GM18511 (cell line): ENCODE data around the gene WFDC1.

Experiments
- ATAC-seq: cut with Tn5 transposase; IDR thresholded peaks from one replicate; pipeline ENCODE4 v1.9.1; 2021; ENCODE audit warnings: mild to moderate bottlenecking, moderate library complexity; ENCODE audit not compliant: unreplicated experiment

Gene WFDC1

GRCh38 chr16:84370723-84371552, 76.3 kb downstream of the WFDC1 start:
- no peak for ATAC-seq

GRCh38 chr16:84371553-84371865, 76.8 kb downstream of the WFDC1 start:
- no peak for ATAC-seq

GRCh38 chr16:84373907-84374489, 79.3 kb downstream of the WFDC1 start:
- no peak for ATAC-seq

DNA sequence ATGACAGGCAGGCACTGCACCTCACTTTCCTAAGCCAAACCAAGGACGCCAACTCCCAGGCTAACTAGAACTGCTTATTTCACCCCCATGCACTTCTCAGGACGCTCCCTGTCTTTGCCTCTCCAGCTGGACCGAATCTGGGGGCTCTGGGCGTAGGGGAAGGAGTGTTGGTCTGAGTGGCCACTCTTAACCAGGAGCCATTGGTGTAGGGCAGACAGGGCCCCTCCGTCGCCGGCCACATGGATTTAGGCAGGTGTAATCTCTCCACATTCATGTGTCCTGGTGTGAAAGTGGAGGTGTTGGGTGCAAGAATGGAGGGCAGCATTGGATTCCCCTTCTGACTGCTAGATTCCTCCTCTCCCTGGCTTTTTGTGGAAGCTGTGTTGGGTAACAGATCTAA, 83.4 kb downstream of the WFDC1 start:
- ATAC-seq = no peak

- ATAC-seq = no peak
Observed at GRCh38 chr16:84378567-84378966, 83.9 kb downstream of the WFDC1 start.

DNA sequence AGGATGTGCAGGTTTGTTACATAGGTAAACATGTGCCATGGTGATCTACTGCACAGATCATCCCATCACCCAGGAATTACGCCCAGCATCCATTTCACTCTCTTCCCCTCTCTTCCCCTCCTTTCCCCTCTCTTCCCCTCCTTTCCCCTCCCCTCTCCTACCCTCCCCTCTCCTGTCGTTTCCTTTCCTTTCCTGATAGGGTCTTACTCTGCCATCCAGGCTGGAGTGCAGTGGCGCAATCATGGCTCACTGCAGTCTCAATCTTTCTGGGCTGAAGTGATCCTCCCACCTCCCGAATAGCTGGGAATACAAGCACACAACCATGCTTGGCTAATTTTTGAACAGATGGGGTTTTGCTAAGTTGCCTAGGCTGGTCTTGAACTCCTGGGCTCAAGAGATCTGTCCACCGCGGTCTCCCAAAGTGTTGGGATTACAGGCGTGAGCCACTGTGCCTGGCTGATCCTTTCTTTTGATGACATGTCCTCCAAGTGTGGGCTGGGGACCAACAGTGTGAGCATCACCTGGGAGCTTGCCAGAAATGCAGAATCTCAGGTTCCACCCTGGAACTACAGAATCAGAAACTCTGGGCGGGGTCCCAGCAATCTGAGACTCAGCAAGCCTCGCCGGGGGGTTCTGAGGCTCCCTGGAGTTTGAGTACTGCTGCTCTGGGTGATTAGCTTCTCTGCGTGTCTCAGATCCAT, 84.5 kb downstream of the WFDC1 start:
- no peak for ATAC-seq
